T-cell (primary cell): ENCODE measurements around the gene RAC3. TPM values are rescaled to one million over a fixed set of nuclear protein-coding genes. Genes with fewer than 3 reads are reported as not detected.

ENCODE experiments used
- ATAC-seq, 4 experiments: fragments of 200-7000 bp in 3 of 4; fragments of 150-1000 bp in 1 of 4; cut with Tn5 transposase; replicated peaks in 1 of 4; 1 replicate in 3 of 4; 2 replicates in 1 of 4; pipeline ENCODE4 v1.10.0; 2021; ENCODE audit warnings: moderate library complexity in 3 of 4, mild to moderate bottlenecking in 2 of 4, moderate number of reproducible peaks in 1 of 4
- CTCF ChIA-PET, 2 donors: fragments of 300-600 bp; sonication (Branson Sonifier 250); formaldehyde crosslinking; loops; one replicate each; lab custom pipeline; 2022; ENCODE audit warnings: antibody characterized with exemption in 2 of 2; lab: Charles Lee
- POLR2A ChIA-PET, 2 donors: fragments of 300-600 bp; sonication (Branson Sonifier 250); formaldehyde crosslinking; loops; one replicate each; lab custom pipeline; 2022; ENCODE audit warnings: antibody characterized with exemption in 2 of 2; lab: Charles Lee
- DNase-seq, 35 experiments: peaks; one replicate each; pipeline versions ENCODE4 v3.0.0 to v3.0.0-alpha.2; 2013 to 2023
- H3K27ac ChIP-seq: one replicate; pipeline ENCODE4 v1.5.1; 2013; ENCODE audit warnings: low read length
- H3K27me3 ChIP-seq, 2 experiments: replicated peaks in 1 of 2; 1 replicate in 1 of 2; 2 replicates in 1 of 2; pipeline versions ENCODE4 v1.6.1 to v1.7.0; 2013; ENCODE audit warnings: low read length in 1 of 2, mixed read lengths in 1 of 2; ENCODE audit not compliant: control insufficient read depth in 2 of 2, insufficient read depth in 2 of 2; ENCODE audit errors: extremely low read depth in 1 of 2
- H3K36me3 ChIP-seq, 2 donors: 1 replicate in 1 of 2; 2 replicates in 1 of 2; pipeline versions ENCODE4 v1.6.1 to v1.7.0; 2013; ENCODE audit warnings: low read length in 1 of 2; ENCODE audit not compliant: control insufficient read depth in 2 of 2, insufficient read depth in 1 of 2; ENCODE audit errors: extremely low read depth in 1 of 2
- H3K4me1 ChIP-seq, 2 experiments: 1 replicate in 1 of 2; 2 replicates in 1 of 2; pipeline versions ENCODE4 v1.6.1 to v1.7.0; 2013; ENCODE audit warnings: low read length in 2 of 2, mixed read lengths in 1 of 2; ENCODE audit not compliant: insufficient read depth in 2 of 2, control insufficient read depth in 1 of 2; ENCODE audit errors: extremely low read depth in 1 of 2
- H3K4me3 ChIP-seq, 2 donors: 1 replicate in 1 of 2; 2 replicates in 1 of 2; pipeline versions ENCODE4 v1.5.1 to v1.7.0; 2013; ENCODE audit warnings: mild to moderate bottlenecking in 2 of 2, low read length in 1 of 2, moderate library complexity in 1 of 2; ENCODE audit not compliant: control insufficient read depth in 1 of 2; ENCODE audit errors: extremely low read depth in 1 of 2
- H3K9me3 ChIP-seq: 2 replicates; pipeline ENCODE4 v1.7.0; 2013
- H3K27ac Mint-ChIP-seq, 2 donors: one replicate each; pipeline ENCODE4 v1.8.0; 2020 to 2021; ENCODE audit warnings: mild to moderate bottlenecking in 2 of 2, mixed read lengths in 2 of 2
- H3K27me3 Mint-ChIP-seq, 2 donors: one replicate each; pipeline ENCODE4 v1.8.0; 2021 to 2022; ENCODE audit warnings: mixed read lengths in 2 of 2
- H3K36me3 Mint-ChIP-seq: one replicate; pipeline ENCODE4 v1.8.0; 2021; ENCODE audit warnings: mixed read lengths
- H3K4me1 Mint-ChIP-seq, 3 donors: one replicate each; pipeline ENCODE4 v1.8.0; 2020 to 2022; ENCODE audit warnings: mixed read lengths in 3 of 3, mild to moderate bottlenecking in 1 of 3
- H3K4me3 Mint-ChIP-seq, 3 donors: one replicate each; pipeline ENCODE4 v1.8.0; 2020 to 2022; ENCODE audit warnings: mild to moderate bottlenecking in 3 of 3, mixed read lengths in 3 of 3, moderate library complexity in 3 of 3
- H3K9me3 Mint-ChIP-seq, 3 donors: one replicate each; pipeline ENCODE4 v1.8.0; 2020 to 2022; ENCODE audit warnings: mixed read lengths in 3 of 3
- WGBS: methylation state at CpG from one replicate; pipeline ENCODE4 v1.1.5; 2013; ENCODE audit warnings: missing lambda C conversion rate; ENCODE audit not compliant: insufficient coverage; 5-methylcytosine and 5-hydroxymethylcytosine counted together
- total RNA-seq, 35 experiments: library from RNA in 6 of 35; stranded (reverse) in 6 of 35; fragments of 120-200 nt in 1 of 35; gene quantifications; one replicate each; pipeline versions ENCODE4 v1.2.1 to v1.2.4 and lab custom pipeline; 2013 to 2026

Gene RAC3
- total RNA-seq, 5 donors from 2014 or later (not counting 1 experiment from before 2014, with no cell fraction given) = 1.1 to 5.4 (median 3.6) TPM

- CTCF ChIA-PET = no interaction called here
- no peak for DNase-seq
- H3K9me3 ChIP-seq = no peaks in the 10 kb centered on the region
- H3K27me3 Mint-ChIP-seq = no peaks in the 10 kb centered on the region
- H3K27ac Mint-ChIP-seq = no peak overlapping the region
- 95% methylated on average over 38 of the region's 38 CpGs for WGBS
- POLR2A ChIA-PET = no interaction called here
- H3K4me1 Mint-ChIP-seq = peaks cover 5 to 24% (median 18%) of the 10 kb centered on the region in 3 donors
- H3K9me3 Mint-ChIP-seq = no peaks in the 10 kb centered on the region
- H3K27me3 ChIP-seq = no peaks in the 10 kb centered on the region
- H3K4me3 Mint-ChIP-seq = peak overlapping the region; percentile 9 to 66 (median 61)
- ATAC-seq = no peak
- H3K4me3 ChIP-seq = no peak overlapping the region
- peaks cover 3% of the 10 kb centered on the region for H3K36me3 Mint-ChIP-seq
- H3K36me3 ChIP-seq = peaks cover 12 to 49% of the 10 kb centered on the region in 2 donors
- no peak overlapping the region for H3K27ac ChIP-seq
- H3K4me1 ChIP-seq = peaks cover 9 to 42% of the 10 kb centered on the region in 2 experiments
Observed at GRCh38 chr17:82054351-82055022, 23.0 kb downstream of the RAC3 start.

GRCh38 chr17:82055023-82055964, 23.8 kb downstream of the RAC3 start:
- no peak for ATAC-seq
- H3K9me3 ChIP-seq = no peaks in the 10 kb centered on the region
- DNase-seq = no peak
- H3K27me3 ChIP-seq = no peaks in the 10 kb centered on the region
- ChIA-PET POLR2A (interaction anchor here in 1 of 2 donors (0.6 kb wide), 1 partner anchor 71 kb away, joined by 3 read pairs; no protein-coding TSS in a partner anchor), CTCF (interaction anchor here in 1 of 2 donors (0.6 kb wide), 1 partner anchor 245 kb away, joined by 3 read pairs; no protein-coding TSS in a partner anchor)
- Mint-ChIP-seq H3K27ac (no peak overlapping the region), H3K27me3 (no peaks in the 10 kb centered on the region), H3K36me3 (peaks cover 7% of the 10 kb centered on the region), H3K4me3 (peak overlapping the region; percentile 9 to 61 (median 15)), H3K4me1 (peaks cover 5 to 22% (median 15%) of the 10 kb centered on the region in 3 donors), H3K9me3 (no peaks in the 10 kb centered on the region)
- WGBS = 85% methylated on average over 18 of the region's 26 CpGs
- peaks cover 9 to 35% of the 10 kb centered on the region in 2 experiments for H3K4me1 ChIP-seq
- no peak overlapping the region for H3K27ac ChIP-seq
- no peak overlapping the region for H3K4me3 ChIP-seq
- peaks cover 14 to 57% of the 10 kb centered on the region in 2 donors for H3K36me3 ChIP-seq

- H3K4me1 Mint-ChIP-seq = peaks cover 0 to 15% (median 8%) of the 10 kb centered on the region in 3 donors
- no peak for ATAC-seq
- H3K36me3 Mint-ChIP-seq = peaks cover 7% of the 10 kb centered on the region
- no peak overlapping the region for H3K4me3 Mint-ChIP-seq
- H3K27me3 Mint-ChIP-seq = no peaks in the 10 kb centered on the region
- Histone ChIP-seq H3K27ac (no peak overlapping the region), H3K4me3 (no peak overlapping the region), H3K27me3 (no peaks in the 10 kb centered on the region), H3K4me1 (peaks cover 9 to 26% of the 10 kb centered on the region in 2 experiments), H3K9me3 (no peaks in the 10 kb centered on the region), H3K36me3 (peaks cover 14 to 65% of the 10 kb centered on the region in 2 donors)
- WGBS = 97% methylated on average over 23 of the region's 28 CpGs
- no peak for DNase-seq
- no peaks in the 10 kb centered on the region for H3K9me3 Mint-ChIP-seq
- H3K27ac Mint-ChIP-seq = no peak overlapping the region
- ChIA-PET POLR2A (interaction anchor here in 1 of 2 donors (0.6 kb wide), 1 partner anchor 70 kb away, joined by 3 read pairs; no protein-coding TSS in a partner anchor), CTCF (interaction anchor here in 1 of 2 donors (0.6 kb wide), 1 partner anchor 244 kb away, joined by 3 read pairs; no protein-coding TSS in a partner anchor)
Observed at GRCh38 chr17:82055965-82056728, 24.7 kb downstream of the RAC3 start.

- H3K27ac Mint-ChIP-seq = no peak overlapping the region
- no peaks in the 10 kb centered on the region for H3K27me3 Mint-ChIP-seq
- H3K27me3 ChIP-seq = no peaks in the 10 kb centered on the region
- no peak for ATAC-seq
- CTCF ChIA-PET = no interaction called here
- 94% methylated on average over 23 of the region's 29 CpGs for WGBS
- H3K9me3 Mint-ChIP-seq = no peaks in the 10 kb centered on the region
- peaks cover 0 to 15% (median 8%) of the 10 kb centered on the region in 3 donors for H3K4me1 Mint-ChIP-seq
- peaks cover 9 to 26% of the 10 kb centered on the region in 2 experiments for H3K4me1 ChIP-seq
- no peak overlapping the region for H3K4me3 Mint-ChIP-seq
- peaks cover 14 to 71% of the 10 kb centered on the region in 2 donors for H3K36me3 ChIP-seq
- H3K9me3 ChIP-seq = no peaks in the 10 kb centered on the region
- no peak overlapping the region for H3K4me3 ChIP-seq
- H3K27ac ChIP-seq = no peak overlapping the region
- no peak for DNase-seq
- POLR2A ChIA-PET = no interaction called here
- peaks cover 7% of the 10 kb centered on the region for H3K36me3 Mint-ChIP-seq
Observed at GRCh38 chr17:82056729-82057621, 25.5 kb downstream of the RAC3 start.

GRCh38 chr17:82058230-82058854, 26.9 kb downstream of the RAC3 start:
- 86% methylated on average over 17 of the region's 17 CpGs for WGBS
- Mint-ChIP-seq H3K4me1 (peaks cover 0 to 7% (median 2%) of the 10 kb centered on the region in 3 donors), H3K36me3 (peaks cover 7% of the 10 kb centered on the region), H3K27me3 (no peaks in the 10 kb centered on the region), H3K4me3 (no peak overlapping the region), H3K9me3 (no peaks in the 10 kb centered on the region), H3K27ac (no peak overlapping the region)
- no peak overlapping the region for H3K4me3 ChIP-seq
- ATAC-seq (no peak), DNase-seq (no peak)
- ChIA-PET POLR2A (no interaction called here), CTCF (no interaction called here)
- H3K27ac ChIP-seq = no peak overlapping the region
- H3K27me3 ChIP-seq = no peaks in the 10 kb centered on the region
- H3K9me3 ChIP-seq = no peaks in the 10 kb centered on the region
- H3K36me3 ChIP-seq = peaks cover 16 to 82% of the 10 kb centered on the region in 2 donors
- peaks cover 0 to 19% of the 10 kb centered on the region in 2 experiments for H3K4me1 ChIP-seq
